HTERT RPE-1 (cell line): ENCODE data around the gene LDHB.
"Not testable (repeated sequence)": the region's sequence is repeated elsewhere in the genome, so short reads cannot be mapped to it uniquely, and the experiment has no call there.

Experiments used
- in situ Hi-C: fragments of 300-500 bp; cut with MboI; formaldehyde crosslinking; loops from 4 replicates; pipeline ENCODE4 v1.14.3; 2020; ENCODE audit warnings: low sequenced_read_pairs

The LDHB gene

GRCh38 chr12:21614506-21614905 is 43.1 kb downstream of the LDHB start:
- in situ Hi-C loops, result no loop called here

DNA sequence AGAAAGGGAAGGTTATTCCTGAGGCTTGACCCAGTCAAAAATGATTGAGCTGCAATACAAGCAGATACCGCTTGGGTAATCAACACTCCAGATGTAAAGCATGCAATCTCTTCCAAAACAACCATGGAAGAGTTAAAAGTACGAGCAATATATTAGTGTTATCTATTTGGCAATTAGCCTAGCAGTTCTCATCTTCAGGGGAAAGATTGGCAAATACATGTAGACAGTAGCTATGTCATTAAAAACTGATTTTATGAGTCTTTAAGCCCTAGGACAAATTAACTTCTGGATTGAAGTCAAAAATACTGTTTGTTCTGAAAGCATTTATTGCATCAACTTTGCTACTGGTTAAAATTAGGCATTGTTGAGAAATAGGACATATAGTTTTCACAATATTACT is 43.7 kb downstream of the LDHB start:
- in situ Hi-C loops, result no loop called here

- in situ Hi-C loops, result no loop called here
Observed at GRCh38 chr12:21608196-21608595, 49.4 kb downstream of the LDHB start.

DNA sequence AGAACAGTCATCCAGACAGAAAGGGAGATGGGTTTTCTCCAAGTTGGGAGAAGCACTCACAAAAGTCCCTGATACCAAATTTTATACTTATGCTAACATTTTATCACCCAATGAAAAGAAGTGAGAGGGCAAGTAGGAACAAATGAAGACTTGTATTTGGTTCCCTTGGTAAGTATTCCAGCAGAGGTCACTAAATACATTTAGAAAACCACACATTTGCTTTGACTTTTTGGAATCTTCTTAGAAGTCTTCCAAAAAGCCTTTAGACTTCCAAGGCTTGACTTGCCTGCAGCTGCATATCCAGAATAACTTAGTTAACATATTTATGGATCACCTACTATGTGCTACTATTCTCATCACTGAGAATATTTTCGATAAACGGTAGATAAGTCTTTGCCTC is 49.9 kb downstream of the LDHB start:
- in situ Hi-C loops, result no loop called here

GRCh38 chr12:21606175-21606574 is 51.5 kb downstream of the LDHB start:
- in situ Hi-C loops, result no loop called here

GRCh38 chr12:21604245-21605101 is 53.2 kb downstream of the LDHB start, which contains the start of gene GYS2:
Gene GYS2, minus strand, starts transcription at chr12:21604847. Its CDS starts 255 bp downstream, at chr12:21604592.
- in situ Hi-C loops, result no loop called here

DNA sequence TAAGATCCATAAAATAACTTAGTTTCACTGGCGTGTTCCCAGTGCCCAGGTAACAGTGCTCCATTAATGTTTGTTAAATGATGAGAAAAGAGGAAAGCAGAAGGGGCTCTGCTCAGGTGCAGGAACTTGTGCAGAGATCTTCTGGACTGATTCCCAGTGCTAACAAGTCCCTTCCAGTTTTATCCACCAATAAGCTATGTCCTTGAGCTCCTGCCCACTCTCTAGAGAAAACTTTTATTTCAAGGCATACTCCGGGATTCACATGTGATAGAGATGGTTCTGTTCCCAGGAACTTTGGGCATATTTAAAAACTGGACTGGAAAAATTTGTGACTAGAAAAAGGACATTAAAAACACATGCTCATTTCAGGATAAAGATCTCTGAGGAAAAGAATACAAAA is 54.9 kb downstream of the LDHB start:
- in situ Hi-C loops, result no loop called here

- in situ Hi-C loops, result no loop called here
Observed at GRCh38 chr12:21600196-21600595, 57.4 kb downstream of the LDHB start.

DNA sequence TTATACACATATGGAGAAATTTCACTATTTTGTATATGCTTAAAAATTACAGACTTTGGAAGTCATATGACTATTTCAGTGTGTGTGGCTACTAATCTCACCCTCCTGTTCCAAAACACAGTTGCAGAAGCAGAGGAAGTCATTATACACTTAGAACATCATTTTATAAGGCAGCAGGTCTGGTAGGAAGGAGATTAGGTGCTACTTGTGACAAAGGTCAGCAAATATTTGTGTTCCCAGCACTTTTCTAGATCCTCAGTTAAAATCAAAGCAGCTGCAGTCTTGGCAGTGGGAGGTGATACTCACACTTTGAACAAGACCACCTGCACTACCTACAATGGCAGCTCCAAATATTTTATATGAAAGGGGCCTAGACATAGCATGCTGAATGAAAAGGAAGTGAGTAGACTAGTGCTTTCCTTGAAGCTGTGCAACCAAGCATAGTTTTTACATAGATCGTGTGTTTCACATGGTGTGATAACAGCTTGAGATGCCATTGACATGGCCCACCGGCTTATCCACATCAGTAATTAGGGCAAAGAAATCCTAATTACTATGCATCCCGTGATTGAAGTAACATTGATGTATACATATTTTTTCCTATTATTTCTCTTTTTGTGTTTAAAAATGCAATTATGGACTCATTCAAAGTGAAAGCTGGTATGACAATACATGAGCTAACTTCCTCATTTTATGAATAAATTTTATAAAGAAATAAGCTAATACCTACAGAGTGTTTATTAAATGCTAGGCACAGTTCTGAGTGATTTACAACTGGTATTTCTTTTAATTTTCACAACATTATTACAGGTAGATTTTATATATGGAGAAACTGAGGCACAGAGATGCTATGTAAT is 58.3 kb downstream of the LDHB start:
- in situ Hi-C loops, result no loop called here

DNA sequence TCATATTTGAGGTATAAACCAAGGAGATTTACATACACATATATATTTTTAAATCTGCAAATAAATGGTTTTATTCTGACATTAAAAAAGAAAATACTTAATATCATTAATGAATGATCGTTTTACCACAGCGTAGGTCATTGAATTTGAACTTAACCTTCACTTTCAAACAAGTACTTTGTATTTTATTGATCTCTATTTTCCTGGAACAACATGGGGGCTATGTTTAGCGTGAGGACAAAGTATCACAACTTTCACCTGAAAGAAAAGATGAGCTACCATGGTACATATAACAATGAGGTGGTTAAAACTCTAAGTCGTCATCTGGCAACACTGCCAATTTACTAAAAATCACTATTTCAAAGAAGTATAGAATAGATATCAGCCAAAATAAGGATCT is 59.0 kb downstream of the LDHB start:
- in situ Hi-C loops, result no loop called here

- in situ Hi-C loops, result not testable (repeated sequence)
Observed at GRCh38 chr12:21595356-21595755, 62.3 kb downstream of the LDHB start.

DNA sequence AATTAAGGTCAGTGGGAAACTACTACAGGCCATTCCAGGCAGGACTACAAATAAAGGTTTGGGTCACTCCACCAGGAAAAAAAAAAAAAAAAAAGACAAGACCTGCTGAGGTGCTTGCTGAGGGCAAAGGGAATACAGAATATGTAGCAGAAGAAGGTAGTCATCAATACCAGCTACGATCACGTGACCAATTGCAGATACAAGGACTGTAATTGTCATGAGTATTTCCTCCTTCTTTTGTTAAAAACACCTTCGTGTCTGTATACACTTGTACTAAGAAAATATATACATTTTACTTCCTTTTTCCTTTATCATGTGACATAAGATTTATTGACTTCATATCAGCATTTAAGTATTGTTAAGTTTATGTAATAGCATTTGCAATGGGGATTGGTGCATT is 72.2 kb downstream of the LDHB start:
- in situ Hi-C loops, result no loop called here
